NCI-H748 (cell line): ENCODE data around the gene SEMA6C.

Experiments
- DNase-seq: peaks from one replicate; lab custom pipeline; 2025; ENCODE audit not compliant: unreplicated experiment; lab: John Stamatoyannopoulos, UW

SEMA6C gene

GRCh38 chr1:151164732-151165280 is 18.4 kb upstream of the SEMA6C start:
- no peak for DNase-seq

DNA sequence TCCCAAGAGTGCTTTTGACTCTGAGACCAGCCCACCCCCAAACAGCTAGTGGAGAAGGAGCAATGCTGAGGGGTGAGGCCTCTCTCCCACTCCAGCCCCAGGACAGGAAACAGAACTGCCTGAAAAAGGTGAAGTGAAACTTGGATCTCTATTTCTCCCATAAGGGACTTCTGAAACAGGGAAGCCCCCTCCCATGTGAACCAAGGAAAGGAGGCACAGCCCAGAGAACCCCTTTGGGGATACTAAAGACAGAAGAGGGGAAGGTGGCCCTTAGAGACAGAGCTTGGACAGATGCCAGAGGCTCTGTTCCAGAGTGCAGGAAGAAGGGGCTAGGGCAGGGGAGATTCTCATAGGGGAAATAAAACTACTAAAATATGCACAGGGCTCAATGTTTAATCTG is 12.9 kb upstream of the SEMA6C start:
- no peak for DNase-seq

- DNase-seq, result no peak
Measured at GRCh38 chr1:151158751-151159251, 12.4 kb upstream of the SEMA6C start.

- no peak for DNase-seq
Measured at GRCh38 chr1:151158326-151158725, 11.9 kb upstream of the SEMA6C start.

GRCh38 chr1:151157067-151157531 is 10.7 kb upstream of the SEMA6C start:
- DNase-seq, result no peak

GRCh38 chr1:151156515-151156819 is 10.0 kb upstream of the SEMA6C start, which contains the start of gene TNFAIP8L2:
Gene TNFAIP8L2 (plus strand): TSS chr1:151156649. CDS start chr1:151158698, 2,049 bp downstream.
- no peak for DNase-seq

- no peak for DNase-seq
Measured at GRCh38 chr1:151147665-151148064, 1.2 kb upstream of the SEMA6C start.

- DNase-seq, result no peak
Measured at GRCh38 chr1:151147132-151147503, 687 bp upstream of the SEMA6C start.

GRCh38 chr1:151146072-151146411 is 389 bp downstream of the SEMA6C start:
- DNase-seq, result peak; percentile 43

GRCh38 chr1:151145304-151146071 is 943 bp downstream of the SEMA6C start:
- no peak for DNase-seq

GRCh38 chr1:151144474-151145303 is 1.7 kb downstream of the SEMA6C start:
- no peak for DNase-seq

DNA sequence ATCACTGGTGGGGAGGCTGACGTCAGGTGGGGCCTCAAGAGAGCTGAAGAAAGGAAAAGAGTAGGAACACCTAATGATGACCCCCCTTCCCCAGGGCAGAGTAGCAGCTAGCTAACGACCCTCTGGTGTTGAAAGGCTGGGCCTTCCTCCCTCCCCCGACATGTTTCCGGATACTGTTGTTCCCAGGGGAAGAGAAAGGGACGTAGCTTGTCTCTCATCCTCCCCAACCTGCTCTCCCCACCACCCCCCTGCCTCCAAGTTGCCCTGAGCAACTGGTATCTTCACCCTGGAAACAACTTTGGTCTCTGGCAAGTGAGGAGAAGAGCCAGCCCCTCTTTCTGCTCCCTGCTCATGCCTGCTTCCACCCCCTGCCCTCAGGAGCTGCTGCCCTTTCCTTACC is 2.4 kb downstream of the SEMA6C start:
- DNase-seq, result no peak

- no peak for DNase-seq
Measured at GRCh38 chr1:151143057-151143435, 3.4 kb downstream of the SEMA6C start.

GRCh38 chr1:151142411-151143056 is 3.9 kb downstream of the SEMA6C start:
- no peak for DNase-seq

DNA sequence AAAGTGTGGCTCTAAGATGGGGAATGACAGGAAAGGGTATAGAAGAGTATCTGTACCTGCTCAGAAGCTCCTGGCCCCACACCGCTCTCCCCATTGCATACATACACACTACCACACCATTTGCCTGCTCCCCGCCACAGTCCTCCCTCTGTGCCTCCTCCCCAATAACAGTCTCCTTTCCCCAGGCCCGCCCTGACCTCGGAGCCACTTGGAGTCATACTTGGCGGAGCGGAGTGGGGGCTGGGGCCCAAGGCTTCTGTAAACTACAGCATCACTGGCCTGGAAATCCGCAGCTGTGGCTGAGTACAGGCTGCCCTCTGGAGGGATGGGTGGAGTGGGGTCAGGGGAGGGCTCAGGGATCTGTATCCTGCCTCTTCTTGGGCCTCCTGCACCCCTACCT is 8.6 kb downstream of the SEMA6C start:
- no peak for DNase-seq

DNA sequence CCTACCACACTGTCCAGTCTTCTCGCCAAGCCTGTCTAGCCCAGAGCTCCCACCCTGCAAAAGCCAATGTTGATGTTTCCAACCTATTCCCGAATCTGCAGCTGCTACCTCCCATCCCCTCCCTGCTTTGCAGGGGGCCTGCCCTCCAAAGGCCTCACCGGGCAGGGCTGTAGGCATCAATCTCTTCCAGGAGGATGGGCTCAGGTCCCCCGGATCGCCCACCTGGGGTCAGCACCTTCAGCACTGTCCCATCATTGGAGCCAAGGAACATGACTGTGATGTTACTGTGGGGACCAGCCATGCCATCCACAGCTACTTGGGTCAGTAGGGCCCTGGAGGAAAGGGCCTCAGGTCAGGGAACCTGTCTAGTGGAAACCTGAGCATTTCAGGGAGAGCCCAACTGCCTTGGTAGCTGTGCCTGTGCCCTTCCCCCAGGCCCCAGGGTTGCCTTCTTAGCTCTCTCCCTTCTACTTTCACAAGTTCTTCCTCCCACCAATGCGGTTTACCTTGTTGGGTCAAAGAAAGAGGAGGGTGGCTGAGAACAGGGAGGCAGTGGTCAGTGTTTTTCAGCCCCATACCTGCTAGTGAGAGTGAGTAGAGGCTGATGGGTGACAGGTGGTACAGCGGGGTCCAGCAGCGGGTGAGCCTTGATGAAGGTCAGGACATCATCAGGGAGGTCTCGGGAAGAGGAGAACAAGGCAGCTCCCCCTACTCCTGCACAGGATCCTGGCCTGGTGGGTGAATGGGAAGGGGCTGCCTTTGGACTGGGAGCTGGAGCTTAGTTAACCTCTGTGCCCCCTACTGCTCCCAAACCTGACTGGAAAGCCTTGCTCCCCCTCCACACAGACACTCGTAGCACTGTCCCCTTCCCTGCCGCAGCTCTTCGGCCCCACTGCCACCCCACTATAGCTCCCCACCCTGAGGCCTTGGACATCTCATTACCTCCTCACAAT is 10.7 kb downstream of the SEMA6C start:
- no peak for DNase-seq

- no peak for DNase-seq
Measured at GRCh38 chr1:151134991-151135390, 11.4 kb downstream of the SEMA6C start.

DNA sequence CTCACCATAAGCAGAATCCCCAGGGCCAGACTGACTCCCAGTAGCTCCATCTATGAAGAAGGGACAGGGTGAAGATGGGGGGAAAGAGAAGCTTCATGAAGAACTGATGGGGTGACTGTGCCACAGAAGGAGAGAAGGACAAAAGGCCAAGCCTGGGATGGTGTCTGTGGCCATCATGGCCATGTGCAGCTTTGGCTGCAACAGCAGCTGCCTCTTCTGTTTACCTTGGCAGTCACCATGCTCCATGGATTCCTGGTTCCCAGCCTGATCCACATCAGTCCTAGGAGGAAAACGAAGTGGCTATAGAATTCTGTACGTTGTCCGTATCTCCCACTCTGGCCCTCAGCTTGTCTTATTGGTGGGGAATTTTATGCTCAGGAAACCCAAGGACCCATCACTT is 12.0 kb downstream of the SEMA6C start:
- no peak for DNase-seq

DNA sequence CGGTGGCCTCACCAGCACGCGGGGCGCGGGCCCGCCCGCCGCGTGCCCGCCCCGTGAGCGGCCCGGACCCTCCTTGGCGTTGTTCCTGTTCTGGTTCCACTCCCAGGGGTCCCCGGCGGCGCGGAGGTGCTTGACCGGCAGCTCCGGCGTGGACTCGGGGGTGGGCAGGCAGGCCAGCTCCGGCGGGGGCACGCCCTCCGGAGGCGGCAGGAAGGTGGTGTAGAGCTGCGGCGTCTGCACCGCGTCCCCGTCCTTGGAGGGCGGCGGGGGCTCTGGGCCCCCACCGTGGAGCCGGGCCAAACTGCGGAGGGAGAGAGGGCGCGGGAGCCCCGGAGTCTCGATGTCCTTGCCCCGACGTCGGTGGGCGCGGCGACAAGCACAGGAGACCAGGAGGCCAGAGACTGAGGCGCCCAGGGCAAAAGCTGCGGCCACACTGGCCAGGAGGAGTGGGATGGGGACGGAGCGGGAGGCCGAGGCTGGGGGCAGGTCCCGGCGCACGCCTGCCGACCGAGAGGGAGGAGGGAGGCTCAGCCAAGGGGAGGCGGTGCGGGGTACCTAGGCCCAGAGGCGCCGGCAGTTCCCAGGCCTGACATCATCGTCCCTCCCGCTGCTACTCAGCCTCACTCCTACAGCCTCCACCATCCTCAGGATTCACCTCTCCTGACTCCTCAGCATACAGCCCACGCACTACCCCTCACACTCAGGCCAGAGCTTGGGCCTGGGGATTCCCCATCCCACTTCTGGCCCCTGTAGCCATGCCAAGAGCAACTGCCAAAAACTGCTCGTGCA is 13.2 kb downstream of the SEMA6C start:
- no peak for DNase-seq
